NCI-H748 treated with DMSO at 0.1 percent for 48 hours (cell line): ENCODE data around the gene CHAT.

Experiments used
- DNase-seq: peaks from one replicate; lab custom pipeline; 2025; lab: John Stamatoyannopoulos, UW

The CHAT gene

GRCh38 chr10:49597426-49598163, 16.2 kb upstream of the CHAT start:
- DNase-seq = no peak

GRCh38 chr10:49598164-49598856, 15.5 kb upstream of the CHAT start:
- no peak for DNase-seq

DNA sequence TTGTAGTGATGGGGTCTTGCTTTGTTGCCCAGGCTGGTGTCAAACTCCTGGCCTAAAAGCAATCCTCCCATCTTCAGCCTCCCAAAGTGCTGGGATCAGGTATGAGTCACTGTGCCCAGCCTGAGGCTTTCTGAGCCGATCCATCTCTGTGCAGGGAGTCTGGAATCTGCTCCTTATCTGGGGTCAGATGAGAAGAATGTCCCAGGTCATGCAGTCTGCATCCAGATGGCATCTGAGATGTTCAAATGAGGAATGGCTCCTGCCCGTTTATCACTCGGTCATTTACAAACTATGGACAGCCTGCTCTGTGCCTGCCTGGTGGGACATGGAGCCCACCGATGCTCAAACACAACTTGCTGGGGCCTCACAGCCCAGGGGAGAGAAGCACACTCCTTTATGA, 14.9 kb upstream of the CHAT start:
- DNase-seq = no peak

DNA sequence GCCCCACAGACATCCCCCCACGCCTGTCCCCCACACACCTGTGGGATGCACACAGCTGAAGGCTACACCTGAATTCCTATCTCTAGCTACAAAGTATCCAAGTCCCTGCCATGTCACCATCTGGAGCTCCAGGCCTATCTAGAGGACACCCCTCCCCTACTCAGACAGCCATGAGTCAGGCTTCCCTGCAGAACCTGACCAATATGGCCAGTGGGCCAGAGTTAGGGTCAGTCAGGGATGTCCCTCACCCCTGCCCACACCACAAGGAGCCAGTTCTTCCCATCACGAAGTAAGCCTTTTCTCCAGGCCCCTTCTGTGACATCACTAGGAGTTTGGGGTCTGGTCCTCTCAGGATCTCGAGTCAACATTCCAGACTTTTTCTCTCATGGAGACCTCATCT, 14.3 kb upstream of the CHAT start:
- DNase-seq = no peak

DNA sequence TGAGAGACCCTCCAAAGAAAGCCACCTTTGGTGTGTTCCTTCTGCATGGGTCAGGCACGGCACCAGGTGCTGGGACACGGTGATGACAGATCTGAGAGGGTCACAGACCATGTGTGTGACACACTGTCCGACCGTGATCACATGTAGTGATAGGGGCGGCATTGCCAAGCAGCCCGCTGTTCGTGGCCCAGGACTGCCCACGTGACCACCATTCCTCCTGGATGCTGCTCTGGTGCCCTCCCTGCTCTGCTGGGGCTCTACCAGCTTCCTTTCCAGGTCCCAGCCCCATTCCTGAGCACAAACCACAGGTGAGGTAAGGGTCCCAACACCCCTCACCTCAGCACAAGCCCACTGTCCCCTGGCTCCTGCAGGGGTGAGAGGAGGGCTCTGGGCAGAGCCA, 13.8 kb upstream of the CHAT start:
- DNase-seq = no peak

DNA sequence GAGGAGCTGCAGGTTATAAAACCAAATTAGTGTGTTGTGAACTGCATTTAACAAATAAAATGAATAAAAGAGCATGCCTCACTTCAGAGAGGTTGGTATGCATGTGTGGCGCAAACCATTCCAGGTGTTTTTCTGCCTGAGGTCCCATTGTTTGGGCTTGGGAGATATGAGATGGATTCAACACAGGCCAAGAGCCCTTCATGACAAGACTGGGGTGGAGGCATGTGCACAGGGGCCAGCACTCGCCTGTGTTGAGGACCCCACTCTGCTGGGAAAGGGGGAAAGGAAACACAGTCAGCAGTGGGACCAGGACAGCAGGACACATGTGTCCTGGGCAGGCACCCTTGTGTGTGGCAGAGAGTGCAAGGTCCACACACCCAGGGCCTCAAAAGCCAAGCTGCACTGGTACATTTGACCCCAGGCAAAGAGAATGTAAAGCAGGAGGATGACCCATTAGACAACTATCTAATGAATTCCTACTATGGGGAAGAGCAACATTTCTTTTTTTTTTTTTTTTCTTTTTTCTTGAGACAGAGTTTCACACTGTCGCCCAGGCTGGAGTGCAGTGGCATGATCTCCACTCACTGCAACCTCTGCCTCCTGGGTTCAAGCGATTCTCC, 12.9 kb upstream of the CHAT start:
- DNase-seq = no peak

DNA sequence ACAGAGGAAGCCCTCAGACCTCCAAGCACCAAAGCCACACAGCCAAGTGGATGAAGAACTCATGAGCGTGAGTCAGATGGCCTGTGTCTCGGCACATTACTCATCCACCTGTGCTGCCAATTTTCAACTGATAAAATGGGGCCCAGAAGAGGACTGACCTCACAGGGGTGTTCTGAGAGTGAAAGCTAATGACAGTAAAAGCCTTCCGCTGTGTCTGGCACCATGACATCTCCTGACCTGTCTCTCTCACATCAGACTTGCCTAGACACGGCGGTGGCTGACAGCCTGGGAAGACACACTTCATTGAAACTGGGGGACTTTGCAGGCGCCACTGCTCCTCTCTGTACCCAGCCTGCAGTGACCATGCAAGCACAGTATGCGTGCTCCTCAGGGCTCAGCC, 12.0 kb upstream of the CHAT start:
- no peak for DNase-seq

DNA sequence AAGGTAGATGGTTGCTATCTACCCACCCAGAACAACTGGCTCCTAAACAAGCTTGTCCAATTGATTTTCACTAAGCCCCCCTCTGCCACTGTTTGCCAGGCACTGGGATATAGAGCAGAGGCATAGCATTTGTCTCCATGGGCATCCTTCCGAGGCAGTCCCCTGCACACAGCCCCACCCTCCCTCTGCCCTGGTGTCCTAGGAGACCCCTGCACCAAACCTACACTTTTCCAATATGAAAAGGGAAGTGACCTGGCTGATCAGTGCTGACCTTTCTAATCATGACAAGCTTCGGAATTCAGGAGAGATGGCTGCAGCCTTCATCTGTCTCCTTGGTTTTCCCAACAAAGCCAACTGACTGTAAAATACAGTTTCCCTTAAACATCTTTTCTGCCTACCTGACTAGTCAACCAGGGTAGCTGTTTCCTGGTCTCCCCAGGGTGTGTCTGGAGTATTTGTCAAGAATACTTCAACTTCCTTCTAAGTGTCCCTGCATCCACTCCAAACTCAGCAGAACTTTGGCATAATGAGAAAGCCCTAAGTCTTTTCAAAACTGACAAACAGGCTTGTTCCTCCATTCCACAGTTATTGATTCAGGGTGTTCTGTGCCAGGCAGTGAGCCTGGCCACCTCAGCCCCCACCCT, 11.3 kb upstream of the CHAT start:
- DNase-seq = no peak

DNA sequence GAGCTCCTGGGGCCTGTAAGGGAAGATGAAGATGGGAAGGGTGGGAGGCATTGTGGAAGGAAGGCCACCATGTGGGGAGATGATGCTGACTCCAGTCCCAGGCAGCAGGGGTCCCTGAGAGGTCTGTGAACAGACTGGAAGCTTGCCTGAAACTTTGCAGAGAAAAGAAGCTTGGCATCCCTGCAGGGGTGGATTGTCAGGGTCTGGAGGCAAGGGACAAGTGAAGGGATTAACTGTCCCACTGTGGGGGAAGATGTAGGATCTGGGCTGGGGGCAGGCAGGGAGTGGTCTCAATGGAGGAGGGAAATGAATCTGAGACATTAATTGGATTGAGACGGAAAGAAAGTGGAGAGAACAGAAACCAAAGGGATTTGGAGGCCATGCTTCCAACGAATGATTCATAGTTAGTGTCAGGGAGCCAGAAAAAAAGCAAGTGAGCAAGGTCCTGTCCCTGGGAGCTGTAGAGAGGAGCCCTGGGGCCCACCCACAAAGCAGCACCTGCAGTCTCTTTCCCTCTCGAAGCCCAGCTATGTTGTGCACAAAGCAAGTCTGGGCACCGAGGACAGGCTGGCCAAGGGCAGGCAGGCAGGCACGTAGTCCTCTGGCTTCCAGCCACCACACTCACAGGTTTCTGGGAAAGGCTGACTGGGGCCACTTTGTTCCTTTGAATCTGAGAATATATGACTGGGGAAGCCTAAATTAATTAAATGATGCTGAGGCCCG, 8.5 kb upstream of the CHAT start:
- DNase-seq = no peak

GRCh38 chr10:49605939-49606509, 7.8 kb upstream of the CHAT start:
- DNase-seq = no peak

DNA sequence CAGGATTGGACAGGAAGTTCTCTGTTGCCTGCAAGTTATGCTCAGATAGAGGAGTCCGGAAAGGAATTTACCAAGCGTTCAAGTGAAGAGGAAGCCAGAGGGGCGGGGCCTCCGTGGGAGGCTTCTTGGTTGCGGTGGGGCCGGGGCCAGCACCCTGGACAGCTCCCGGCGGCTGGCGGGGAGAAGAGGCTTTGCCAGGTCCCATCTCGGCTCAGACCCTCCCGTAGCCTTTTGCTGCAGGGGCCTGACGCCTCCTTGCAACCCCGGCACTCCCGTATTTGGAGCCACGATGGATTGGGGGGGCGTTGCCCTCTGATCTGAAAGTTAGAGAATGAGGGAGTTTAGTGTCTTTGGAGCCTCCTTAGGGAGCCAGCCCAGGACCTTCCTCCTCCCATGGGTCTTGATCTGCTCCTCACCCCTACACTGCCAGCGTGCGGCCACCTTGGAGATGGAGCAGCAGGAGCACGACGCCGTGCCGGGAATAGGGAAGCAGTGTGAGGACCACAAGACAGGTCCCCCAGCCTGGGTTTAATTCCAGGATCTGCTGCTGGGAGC, 6.8 kb upstream of the CHAT start:
- no peak for DNase-seq

GRCh38 chr10:49608166-49609005, 5.5 kb upstream of the CHAT start:
- no peak for DNase-seq

GRCh38 chr10:49609006-49609282, 4.9 kb upstream of the CHAT start:
- DNase-seq = no peak

DNA sequence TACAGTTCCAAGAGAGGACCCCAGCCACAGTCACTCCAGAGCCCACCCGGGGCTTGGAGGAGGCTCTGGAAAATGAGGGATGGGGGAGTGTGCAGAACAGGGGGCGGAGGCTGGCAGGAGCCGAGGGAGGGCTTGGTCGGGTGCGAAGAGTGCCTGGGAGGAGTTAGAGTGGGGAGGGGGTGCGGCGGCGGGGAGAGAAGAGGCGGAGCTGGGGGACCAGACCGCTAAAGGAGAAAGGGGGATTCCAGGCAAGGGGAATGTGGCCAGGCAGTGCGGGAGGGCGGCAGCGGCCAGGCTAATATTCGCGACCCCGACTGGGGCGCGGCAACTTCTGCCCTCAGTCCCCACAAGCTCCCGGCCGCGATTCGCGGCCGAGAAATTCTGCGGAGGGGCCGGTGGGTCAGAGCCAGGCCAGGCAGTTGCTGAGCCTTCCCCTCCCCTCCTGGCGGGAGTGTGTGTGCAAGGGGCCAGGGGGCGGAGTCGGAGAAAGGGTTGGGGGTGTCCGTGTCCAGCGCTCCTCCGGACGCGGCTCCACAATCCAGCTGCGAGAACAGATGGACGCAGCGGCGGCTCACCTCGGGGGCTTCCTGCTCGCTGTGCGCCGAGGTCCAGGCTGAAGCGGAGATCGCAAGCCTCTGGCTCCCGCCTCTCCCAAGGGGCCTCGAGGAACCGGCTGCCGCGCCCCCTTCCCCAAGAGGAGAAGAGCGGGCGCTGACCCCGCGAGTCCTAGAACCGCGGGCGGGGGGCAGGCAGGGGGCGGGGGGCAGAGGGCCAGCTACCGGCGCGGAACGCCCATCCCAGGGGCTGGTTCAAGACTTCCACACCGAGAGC, 4.3 kb upstream of the CHAT start:
- DNase-seq = no peak

- no peak for DNase-seq
Observed at GRCh38 chr10:49610114-49610457, 3.8 kb upstream of the CHAT start, which contains the start of gene SLC18A3. Gene SLC18A3 (plus strand): TSS chr10:49610310. CDS start chr10:49610741, 431 bp downstream.

- DNase-seq = no peak
Observed at GRCh38 chr10:49610458-49611165, 3.2 kb upstream of the CHAT start.

GRCh38 chr10:49611166-49611815, 2.5 kb upstream of the CHAT start:
- DNase-seq = no peak

GRCh38 chr10:49611816-49612512, 1.9 kb upstream of the CHAT start:
- no peak for DNase-seq
